Upper lobe of left lung (tissue), 6 donors: ENCODE data around the gene RARB. TPM values are rescaled to one million over a fixed set of nuclear protein-coding genes. Genes with fewer than 3 reads are reported as not detected.

Experiments
- ATAC-seq, 2 donors: fragments of 200-7000 bp; cut with Tn5 transposase; one replicate each; pipeline ENCODE4 v1.9.1; 2022; ENCODE audit warnings: mild to moderate bottlenecking in 2 of 2, moderate library complexity in 2 of 2; ENCODE audit not compliant: low FRiP score in 2 of 2
- DNase-seq, 2 donors: peaks; one replicate each; pipeline ENCODE4 v3.0.0-alpha.2; 2019 to 2020
- H3K27ac ChIP-seq, 4 donors: fragments of 200-600 bp; sonication (generic); one replicate each; pipeline ENCODE4 v1.5.1; 2016 to 2019
- H3K27me3 ChIP-seq, 4 donors: fragments of 200-600 bp; sonication (generic); one replicate each; pipeline ENCODE4 v1.5.1; 2017 to 2019
- H3K36me3 ChIP-seq, 4 donors: fragments of 200-600 bp; sonication (generic); one replicate each; pipeline ENCODE4 v1.5.1; 2016 to 2019
- H3K4me1 ChIP-seq, 4 donors: fragments of 200-600 bp; sonication (generic); one replicate each; pipeline ENCODE4 v1.5.1; 2018 to 2019
- H3K4me3 ChIP-seq, 4 donors: fragments of 200-600 bp; sonication (generic); one replicate each; pipeline ENCODE4 v1.5.1; 2017 to 2019; ENCODE audit warnings: mild to moderate bottlenecking in 2 of 4, moderate library complexity in 1 of 4
- H3K9me3 ChIP-seq, 4 donors: fragments of 200-600 bp; sonication (generic); one replicate each; pipeline ENCODE4 v1.5.1; 2018 to 2019
- CTCF ChIP-seq, 6 experiments: fragments of 450-650 bp in 4 of 6; fragments of 200-600 bp in 2 of 6; sonication (generic) in 2 of 6; IDR thresholded peaks; one replicate each; pipeline ENCODE4 v1.5.1; 2016 to 2019; ENCODE audit warnings: antibody characterized with exemption in 6 of 6
- EP300 ChIP-seq, 4 donors: sonication (generic); formaldehyde crosslinking; IDR thresholded peaks; one replicate each; pipeline ENCODE4 v1.5.1; 2017; ENCODE audit warnings: antibody characterized with exemption in 4 of 4, control low read depth in 2 of 4
- POLR2A ChIP-seq, 4 donors: fragments of 450-650 bp; IDR thresholded peaks; one replicate each; pipeline ENCODE4 v1.5.1; 2016 to 2017; ENCODE audit warnings: antibody characterized with exemption in 4 of 4, mild to moderate bottlenecking in 2 of 4
- POLR2AphosphoS5 ChIP-seq, 2 donors: sonication (generic); formaldehyde crosslinking; IDR thresholded peaks; one replicate each; pipeline ENCODE4 v1.5.1; 2017; ENCODE audit warnings: antibody characterized with exemption in 2 of 2
- WGBS, 2 donors: methylation state at CpG; one replicate each; pipeline ENCODE4 v1.1.5; 2017 to 2018; 5-methylcytosine and 5-hydroxymethylcytosine counted together
- total RNA-seq, 6 donors: library from RNA; depleted of rRNA in 4 of 6; stranded (reverse); fragments of >200 nt in 4 of 6; gene quantifications; one replicate each; pipeline versions ENCODE4 v1.1.0 to v1.2.1, GENCODE V29; 2016 to 2021
- donor health status: DM: no; HTN: no; CAD: no; lungs with moderate emphysema.
- donor health status: DM: no; HTN: yes; CAD: no; lungs with severe emphysema.

RARB gene
- total RNA-seq, 6 donors from 2014 or later: 3.9 to 15.4 (median 6.4) TPM

GRCh38 chr3:25476639-25477038 is 48.6 kb downstream of the RARB start:
- no peak for DNase-seq
- WGBS, 2 donors: 8 to 44% methylated on average over 2 of the region's 2 CpGs

GRCh38 chr3:25478211-25478757 is 50.2 kb downstream of the RARB start:
- Histone ChIP-seq H3K4me1 (peaks cover 0 to 18% (median 14%) of the 10 kb centered on the region in 4 donors), H3K27ac (peak overlapping the region in 1 of 4 donors; percentile 2), H3K27me3 (no peaks in the 10 kb centered on the region), H3K4me3 (no peak overlapping the region), H3K9me3 (no peaks in the 10 kb centered on the region), H3K36me3 (no peaks in the 10 kb centered on the region)
- no peak for DNase-seq
- 74 to 79% methylated on average over 5 to 6 of the region's 6 CpGs for WGBS, 2 donors
- no peak for TF ChIP-seq POLR2AphosphoS5 (IDR thresholded peaks at IDR 0.05)
- TF ChIP-seq POLR2A (IDR thresholded peaks at IDR 0.05): no peak
- ATAC-seq: no peak

More at GRCh38 chr3:25476639-25477038, 48.6 kb downstream of the RARB start:
- Histone ChIP-seq H3K27me3 (no peaks in the 10 kb centered on the region), H3K27ac (no peak overlapping the region), H3K36me3 (no peaks in the 10 kb centered on the region), H3K4me3 (no peak overlapping the region), H3K4me1 (peaks cover 0 to 28% (median 17%) of the 10 kb centered on the region in 4 donors), H3K9me3 (no peaks in the 10 kb centered on the region)
- no peak for ATAC-seq
- no peak for TF ChIP-seq POLR2AphosphoS5 (IDR thresholded peaks at IDR 0.05)
- TF ChIP-seq EP300 (IDR thresholded peaks at IDR 0.05): no peak
- TF ChIP-seq POLR2A (IDR thresholded peaks at IDR 0.05): no peak
- TF ChIP-seq CTCF (IDR thresholded peaks at IDR 0.05): no peak

- peaks cover 0 to 18% (median 13%) of the 10 kb centered on the region in 4 donors for H3K4me1 ChIP-seq
Observed at GRCh38 chr3:25478964-25479726, 51.1 kb downstream of the RARB start.

GRCh38 chr3:25479727-25480010 is 51.6 kb downstream of the RARB start:
- no peak overlapping the region for H3K27ac ChIP-seq
- ATAC-seq: no peak

More at GRCh38 chr3:25478964-25479726, 51.1 kb downstream of the RARB start:
- DNase-seq (no peak), ATAC-seq (no peak)
- WGBS, 2 donors: 61 to 66% methylated on average over 3 of the region's 3 CpGs
- H3K27ac ChIP-seq: no peak overlapping the region
- H3K4me3 ChIP-seq: no peak overlapping the region
- TF ChIP-seq POLR2A (IDR thresholded peaks at IDR 0.05) (no peak), POLR2AphosphoS5 (IDR thresholded peaks at IDR 0.05) (no peak), CTCF (IDR thresholded peaks at IDR 0.05) (no peak), EP300 (IDR thresholded peaks at IDR 0.05) (no peak)
- H3K36me3 ChIP-seq: no peaks in the 10 kb centered on the region
- H3K27me3 ChIP-seq: no peaks in the 10 kb centered on the region
- no peaks in the 10 kb centered on the region for H3K9me3 ChIP-seq

More at GRCh38 chr3:25479727-25480010, 51.6 kb downstream of the RARB start:
- no peak for TF ChIP-seq POLR2AphosphoS5 (IDR thresholded peaks at IDR 0.05)
- no peak for TF ChIP-seq EP300 (IDR thresholded peaks at IDR 0.05)
- TF ChIP-seq CTCF (IDR thresholded peaks at IDR 0.05): no peak
- no peak for TF ChIP-seq POLR2A (IDR thresholded peaks at IDR 0.05)
- H3K4me1 ChIP-seq: peaks cover 0 to 18% (median 13%) of the 10 kb centered on the region in 4 donors
- WGBS, 2 donors: 24 to 28% methylated on average over 1 of the region's 1 CpG
- no peaks in the 10 kb centered on the region for H3K9me3 ChIP-seq
- no peaks in the 10 kb centered on the region for H3K27me3 ChIP-seq
- H3K36me3 ChIP-seq: no peaks in the 10 kb centered on the region
- DNase-seq: no peak
- no peak overlapping the region for H3K4me3 ChIP-seq
